Measurements from ENCODE around the gene TMEM247. TPM values are rescaled to one million over a fixed set of nuclear protein-coding genes. Genes with fewer than 3 reads are reported as not detected.
"Not testable (repeated sequence)": the region's sequence is repeated elsewhere in the genome, so short reads cannot be mapped to it uniquely, and the experiment has no call there.

Gene TMEM247
- total RNA-seq, 1 donor from 2014 or later = not detected

GRCh38 chr2:46458763-46459500, 20.4 kb upstream of the TMEM247 start:
- no peak for DNase-seq

GRCh38 chr2:46459694-46460093, 19.7 kb upstream of the TMEM247 start:
- no peak for DNase-seq

GRCh38 chr2:46460241-46460921, 19.0 kb upstream of the TMEM247 start:
- peak; percentile 73 for DNase-seq

GRCh38 chr2:46461011-46461674, 18.2 kb upstream of the TMEM247 start:
- DNase-seq = peak; percentile 83

- DNase-seq = peak; percentile 7
Observed at GRCh38 chr2:46461709-46462171, 17.6 kb upstream of the TMEM247 start.

GRCh38 chr2:46462936-46463335, 16.4 kb upstream of the TMEM247 start:
- peak; percentile 14 for DNase-seq

GRCh38 chr2:46469116-46469515, 10.2 kb upstream of the TMEM247 start:
- DNase-seq = no peak

GRCh38 chr2:46469700-46470099, 9.7 kb upstream of the TMEM247 start:
- DNase-seq = no peak

GRCh38 chr2:46470114-46470628, 9.2 kb upstream of the TMEM247 start:
- no peak for DNase-seq

GRCh38 chr2:46471019-46471583, 8.3 kb upstream of the TMEM247 start:
- no peak for DNase-seq

- no peak for DNase-seq
Observed at GRCh38 chr2:46471697-46472096, 7.7 kb upstream of the TMEM247 start.

GRCh38 chr2:46472165-46472564, 7.2 kb upstream of the TMEM247 start:
- not testable (repeated sequence) for DNase-seq

- not testable (repeated sequence) for DNase-seq
Observed at GRCh38 chr2:46477462-46477861, 1.9 kb upstream of the TMEM247 start.

- no peak for DNase-seq
Observed at GRCh38 chr2:46477925-46478324, 1.4 kb upstream of the TMEM247 start.

- DNase-seq = no peak
Observed at GRCh38 chr2:46480562-46480961, 1.2 kb downstream of the TMEM247 start.

GRCh38 chr2:46481198-46482193, 2.1 kb downstream of the TMEM247 start:
- DNase-seq = no peak

- no peak for DNase-seq
Observed at GRCh38 chr2:46482490-46482889, 3.1 kb downstream of the TMEM247 start.

- DNase-seq = no peak
Observed at GRCh38 chr2:46485002-46485401, 5.6 kb downstream of the TMEM247 start.

GRCh38 chr2:46486436-46486835, 7.1 kb downstream of the TMEM247 start:
- DNase-seq = no peak

- no peak for DNase-seq
Observed at GRCh38 chr2:46487667-46488335, 8.4 kb downstream of the TMEM247 start.

- DNase-seq = no peak
Observed at GRCh38 chr2:46488389-46488788, 9.0 kb downstream of the TMEM247 start.

All from tongue (tissue), 2 donors.